ENCODE data around the gene CDH23. TPM values are rescaled to one million over a fixed set of nuclear protein-coding genes. Genes with fewer than 3 reads are reported as not detected.

Gene CDH23
- total and polyA plus RNA-seq, 9 of the 15 experiments (the other 6 are each of a cell fraction or from before 2014, with no cell fraction given) = 0.18 to 1.2 (median 0.47) TPM

DNA sequence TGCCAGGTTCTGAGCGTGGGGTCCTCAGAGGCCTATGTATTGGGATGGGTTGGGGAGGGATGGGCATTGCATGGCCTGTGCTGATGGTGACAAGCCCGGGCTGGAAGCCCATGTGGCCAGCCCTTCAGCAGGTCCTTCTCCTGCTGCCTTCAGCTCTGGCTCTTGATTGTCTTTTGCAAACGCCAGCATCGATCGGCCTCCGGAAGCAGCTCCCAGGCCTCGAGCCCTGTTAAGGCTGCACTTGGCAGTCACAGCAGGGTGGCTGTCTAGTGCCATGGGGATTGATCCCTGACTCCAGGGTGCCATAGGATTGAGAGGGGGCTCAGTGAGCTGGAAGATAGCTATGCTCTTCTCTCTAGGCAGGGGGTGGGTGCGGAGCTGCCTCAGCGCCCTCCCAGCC, 51.4 kb downstream of the CDH23 start (continued):
- TF ChIP-seq, protein P1, sequence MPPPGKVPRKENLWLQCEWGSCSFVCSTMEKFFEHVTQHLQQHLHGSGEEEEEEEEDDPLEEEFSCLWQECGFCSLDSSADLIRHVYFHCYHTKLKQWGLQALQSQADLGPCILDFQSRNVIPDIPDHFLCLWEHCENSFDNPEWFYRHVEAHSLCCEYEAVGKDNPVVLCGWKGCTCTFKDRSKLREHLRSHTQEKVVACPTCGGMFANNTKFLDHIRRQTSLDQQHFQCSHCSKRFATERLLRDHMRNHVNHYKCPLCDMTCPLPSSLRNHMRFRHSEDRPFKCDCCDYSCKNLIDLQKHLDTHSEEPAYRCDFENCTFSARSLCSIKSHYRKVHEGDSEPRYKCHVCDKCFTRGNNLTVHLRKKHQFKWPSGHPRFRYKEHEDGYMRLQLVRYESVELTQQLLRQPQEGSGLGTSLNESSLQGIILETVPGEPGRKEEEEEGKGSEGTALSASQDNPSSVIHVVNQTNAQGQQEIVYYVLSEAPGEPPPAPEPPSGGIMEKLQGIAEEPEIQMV (tag; conservative IDR thresholded peaks at IDR 0.05; ENCODE audit: low read depth) = no peak
- TF ChIP-seq MCM2 (IDR thresholded peaks at IDR 0.05; ENCODE audit: low read depth) (no peak), FOXJ2 (tag; IDR thresholded peaks at IDR 0.05) (no peak), ZNF174 (CRISPR knock-in tag; IDR thresholded peaks at IDR 0.05) (no peak), SRSF3 (IDR thresholded peaks at IDR 0.05; ENCODE audit: insufficient read depth, low read length) (no peak), HNRNPH1 (optimal IDR thresholded peaks at IDR 0.05; ENCODE audit: low read depth, low read length) (no peak), BHLHE40 (IDR thresholded peaks at IDR 0.05; ENCODE audit: low read length) (no peak), ZNF76 (CRISPR knock-in tag; IDR thresholded peaks at IDR 0.05; ENCODE audit: borderline replicate concordance) (no peak)

DNA sequence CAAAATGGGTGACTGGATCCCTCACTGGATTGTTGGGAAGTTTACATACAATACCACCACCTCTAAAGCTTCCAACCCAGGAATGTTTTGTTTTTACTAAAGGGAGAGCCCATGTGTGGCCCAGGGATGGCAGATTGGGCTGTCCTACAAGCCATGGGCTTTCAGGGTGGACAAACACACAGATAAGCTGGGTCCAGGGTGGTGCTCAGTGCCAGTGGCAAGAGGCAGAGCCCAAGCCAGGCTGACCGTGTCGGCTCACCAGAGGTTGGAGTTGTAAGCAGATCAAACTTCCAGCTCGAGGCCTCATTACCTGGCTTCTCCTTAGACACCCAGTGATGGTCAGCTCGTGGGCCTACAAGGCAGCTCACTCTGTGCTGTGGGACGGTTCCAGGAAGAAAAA, 52.3 kb downstream of the CDH23 start:
- FAIRE-seq = no peak
- POLR2A ChIA-PET = interaction anchor here (0.6 kb wide), 2 partner anchors 51 to 113 kb away, joined by 3 read pairs; no protein-coding TSS in a partner anchor
- TF ChIP-seq DACH1 (IDR thresholded peaks at IDR 0.05; ENCODE audit: partially characterized antibody) = no peak
- no peak for TF ChIP-seq L3MBTL2 (IDR thresholded peaks at IDR 0.05)
- TF ChIP-seq SIRT6 (IDR thresholded peaks at IDR 0.05; ENCODE audit: low read depth, low read length) = no peak
- TF ChIP-seq, protein P2, sequence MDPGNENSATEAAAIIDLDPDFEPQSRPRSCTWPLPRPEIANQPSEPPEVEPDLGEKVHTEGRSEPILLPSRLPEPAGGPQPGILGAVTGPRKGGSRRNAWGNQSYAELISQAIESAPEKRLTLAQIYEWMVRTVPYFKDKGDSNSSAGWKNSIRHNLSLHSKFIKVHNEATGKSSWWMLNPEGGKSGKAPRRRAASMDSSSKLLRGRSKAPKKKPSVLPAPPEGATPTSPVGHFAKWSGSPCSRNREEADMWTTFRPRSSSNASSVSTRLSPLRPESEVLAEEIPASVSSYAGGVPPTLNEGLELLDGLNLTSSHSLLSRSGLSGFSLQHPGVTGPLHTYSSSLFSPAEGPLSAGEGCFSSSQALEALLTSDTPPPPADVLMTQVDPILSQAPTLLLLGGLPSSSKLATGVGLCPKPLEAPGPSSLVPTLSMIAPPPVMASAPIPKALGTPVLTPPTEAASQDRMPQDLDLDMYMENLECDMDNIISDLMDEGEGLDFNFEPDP (CRISPR knock-in tag; IDR thresholded peaks at IDR 0.05) = no peak
- TF ChIP-seq FIP1L1 (IDR thresholded peaks at IDR 0.05; ENCODE audit: low read depth, low read length, poor library complexity, severe bottlenecking) = no peak
- TF ChIP-seq, protein P3, sequence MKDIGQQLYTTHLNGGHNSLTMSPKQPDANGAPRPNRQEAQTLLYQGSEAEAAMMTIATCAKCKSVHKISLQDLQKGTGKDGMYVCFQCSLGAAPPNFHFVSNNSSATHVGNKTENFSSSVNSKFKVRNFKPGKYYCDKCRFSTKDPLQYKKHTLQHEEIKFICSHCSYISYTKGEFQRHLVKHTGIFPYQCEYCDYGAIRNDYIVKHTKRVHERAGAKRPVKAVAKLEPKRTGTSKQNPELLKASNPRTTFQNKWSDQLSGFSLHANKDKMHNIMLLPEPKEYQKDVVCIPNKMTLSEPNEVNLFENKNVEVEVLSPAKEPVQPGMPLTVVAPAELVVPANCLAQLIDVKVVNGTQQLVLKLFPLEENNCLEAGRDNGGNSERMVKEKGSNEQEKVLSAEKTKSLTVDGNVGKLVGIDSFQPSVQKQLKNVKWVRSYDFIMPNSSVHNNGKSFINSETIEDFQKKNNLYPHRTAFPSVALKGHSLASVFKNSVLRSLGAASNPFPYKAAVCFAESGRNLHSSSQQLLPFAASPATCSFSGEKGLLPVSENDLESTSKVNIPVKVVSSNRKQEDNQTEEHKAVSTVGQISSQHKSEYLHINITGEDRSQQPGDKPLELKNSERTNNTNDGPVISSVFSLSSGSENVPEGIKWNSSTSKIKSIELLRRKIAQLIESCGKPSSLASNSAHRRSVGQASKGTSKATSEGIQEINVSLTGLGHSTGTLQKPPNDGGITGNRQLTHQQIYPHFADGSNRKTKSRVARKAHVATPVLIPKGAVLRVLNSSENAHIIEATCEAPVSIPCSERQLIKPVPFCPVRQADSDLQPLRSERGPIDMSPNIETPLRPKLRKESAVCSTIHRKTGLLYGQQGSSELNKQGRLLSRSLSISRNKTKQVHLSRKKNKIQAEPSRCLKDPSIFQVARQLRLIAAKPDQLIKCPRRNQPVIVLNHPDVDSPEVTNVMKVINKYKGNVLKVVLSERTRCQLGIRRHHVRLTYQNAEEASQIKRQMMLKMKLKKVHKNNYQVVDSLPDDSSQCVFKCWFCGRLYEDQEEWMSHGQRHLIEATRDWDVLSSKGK (CRISPR knock-in tag; IDR thresholded peaks at IDR 0.05) = no peak
- TF ChIP-seq, protein P4, sequence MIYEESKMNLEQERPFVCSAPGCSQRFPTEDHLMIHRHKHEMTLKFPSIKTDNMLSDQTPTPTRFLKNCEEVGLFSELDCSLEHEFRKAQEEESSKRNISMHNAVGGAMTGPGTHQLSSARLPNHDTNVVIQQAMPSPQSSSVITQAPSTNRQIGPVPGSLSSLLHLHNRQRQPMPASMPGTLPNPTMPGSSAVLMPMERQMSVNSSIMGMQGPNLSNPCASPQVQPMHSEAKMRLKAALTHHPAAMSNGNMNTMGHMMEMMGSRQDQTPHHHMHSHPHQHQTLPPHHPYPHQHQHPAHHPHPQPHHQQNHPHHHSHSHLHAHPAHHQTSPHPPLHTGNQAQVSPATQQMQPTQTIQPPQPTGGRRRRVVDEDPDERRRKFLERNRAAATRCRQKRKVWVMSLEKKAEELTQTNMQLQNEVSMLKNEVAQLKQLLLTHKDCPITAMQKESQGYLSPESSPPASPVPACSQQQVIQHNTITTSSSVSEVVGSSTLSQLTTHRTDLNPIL (CRISPR knock-in tag; IDR thresholded peaks at IDR 0.05) = no peak

More for the DNA sequence above, 52.3 kb downstream of the CDH23 start:
- Histone ChIP-seq H3K36me3 (ENCODE audit: control insufficient read depth, insufficient read depth, low read length) (no peaks in the 10 kb centered on the region), H3K9me1 (ENCODE audit: control insufficient read depth, insufficient read depth, low read length) (no peaks in the 10 kb centered on the region), H3K4me2 (ENCODE audit: insufficient read depth, low read length) (no peak overlapping the region), H3K9ac (ENCODE audit: insufficient read depth in 1 of 2, low read depth in 2 of 2, low read length in 2 of 2) (no peak overlapping the region), H3K9me3 (replicated peaks; ENCODE audit: control insufficient read depth, insufficient read depth, low read depth, low read length) (no peaks in the 10 kb centered on the region), H3K4me1 (replicated peaks in 1 of 2; ENCODE audit: control insufficient read depth in 2 of 2, insufficient read depth in 2 of 2, low read length in 2 of 2) (no peaks in the 10 kb centered on the region), H2AFZ (ENCODE audit: low read depth, low read length) (no peak overlapping the region), H3K27me3 (ENCODE audit: control insufficient read depth in 2 of 2, insufficient read depth in 2 of 2, low read length in 2 of 2) (peaks cover 40 to 81% of the 10 kb centered on the region in 2 experiments), H3K27ac (ENCODE audit: extremely low read depth, low read depth, low read length) (no peak overlapping the region), H3K4me3 (no peak overlapping the region), H4K20me1 (replicated peaks; ENCODE audit: control insufficient read depth, insufficient read depth, low read length) (peaks cover 13% of the 10 kb centered on the region), H3K79me2 (ENCODE audit: control insufficient read depth, insufficient read depth, low read length) (no peaks in the 10 kb centered on the region)
- intact Hi-C loops (cut with micrococcal nuclease) = no loop called here
- 0% methylated on average over 5 of the region's 5 CpGs for WGBS (ENCODE audit: insufficient coverage, low coverage, missing lambda C conversion rate)
- in situ Hi-C loops (cut with MboI) = no loop called here
- no TSS peak for BruUV-seq (replicated peaks)
- DNase-seq (ENCODE audit: extremely low read depth in 1 of 4, low spot score in 3 of 4) = no peak
- no peak for ATAC-seq
- CTCF ChIA-PET (ENCODE audit: low intra/inter-chr PET ratio) = no interaction called here
